GM12878 (cell line): ENCODE results near the gene CTRL. TPM values are rescaled to one million over a fixed set of nuclear protein-coding genes. Genes with fewer than 3 reads are reported as not detected.

Source experiments
- ATAC-seq: fragments of 200-7000 bp; cut with Tn5 transposase; 3 replicates; pipeline ENCODE4 v1.9.1; 2020; ENCODE audit warnings: mild to moderate bottlenecking, moderate library complexity
- Bru-seq: library from RNA; stranded (reverse); fragments of 400-500 nt; gene quantifications from one replicate; lab custom pipeline; 2021; lab: Mats Ljungman, UMichigan
- BruChase-seq, 2 experiments: library from RNA; stranded (reverse); fragments of 400-500 nt; gene quantifications; one replicate each; lab custom pipeline; 2021; lab: Mats Ljungman, UMichigan
- BruUV-seq: library from RNA; stranded (reverse); fragments of 400-500 nt; replicated peaks from 2 replicates; lab custom pipeline; 2021; lab: Mats Ljungman, UMichigan
- CTCF ChIA-PET: fragments of 300-600 bp; sonication (Branson Sonifier 250); formaldehyde crosslinking; extraction: SDS; loops from one replicate; lab custom pipeline; 2021; ENCODE audit warnings: inconsistent platforms; lab: Yijun Ruan, JAX
- POLR2A ChIA-PET: fragments of 350-600 bp; formaldehyde crosslinking; extraction: SDS; loops from one replicate; lab custom pipeline; 2021; ENCODE audit warnings: inconsistent platforms; lab: Charles Lee
- RAD21 ChIA-PET: fragments of 300-600 bp; sonication (Branson Sonifier 250); formaldehyde crosslinking; loops from one replicate; lab custom pipeline; 2023; ENCODE audit warnings: antibody characterized with exemption; ENCODE audit not compliant: unreplicated experiment; lab: Charles Lee
- SMC1A ChIA-PET: fragments of 300-600 bp; sonication (Branson Sonifier 250); formaldehyde crosslinking; loops from one replicate; lab custom pipeline; 2023; ENCODE audit not compliant: unreplicated experiment, uncharacterized antibody; lab: Charles Lee
- DNase-seq: peaks from one replicate; pipeline ENCODE4 v3.0.0-alpha.2; 2011; ENCODE audit warnings: low read depth, low spot score
- FAIRE-seq: peaks from 3 replicates; lab custom pipeline; 2011; peaks lifted over from hg19 to GRCh38; lab: Jason Lieb, UNC
- H2AFZ ChIP-seq: 2 replicates; pipeline ENCODE4 v1.6.0; 2011; ENCODE audit warnings: low read depth, low read length, control low read depth; ENCODE audit not compliant: control insufficient read depth
- H3K27ac ChIP-seq: 2 replicates; pipeline ENCODE4 v1.5.1; 2011; ENCODE audit warnings: control low read depth; ENCODE audit not compliant: control insufficient read depth, insufficient read depth
- H3K27me3 ChIP-seq, 2 experiments: replicated peaks in 1 of 2; 2 replicates each; pipeline versions ENCODE4 v1.6.0 to v1.6.1; 2011; ENCODE audit warnings: low read length in 1 of 2; ENCODE audit not compliant: control insufficient read depth in 2 of 2, insufficient read depth in 2 of 2
- H3K36me3 ChIP-seq, 2 experiments: 2 replicates each; pipeline ENCODE4 v1.5.1; 2011; ENCODE audit warnings: low read length in 1 of 2; ENCODE audit not compliant: control insufficient read depth in 2 of 2, insufficient read depth in 2 of 2
- H3K4me1 ChIP-seq: 2 replicates; pipeline ENCODE4 v1.6.1; 2011; ENCODE audit warnings: mild to moderate bottlenecking, low read length, moderate library complexity, mixed read lengths; ENCODE audit not compliant: control insufficient read depth, insufficient read depth
- H3K4me2 ChIP-seq: 2 replicates; pipeline ENCODE4 v1.6.0; 2011; ENCODE audit warnings: control low read depth; ENCODE audit not compliant: control insufficient read depth, insufficient read depth
- H3K4me3 ChIP-seq: fragments of 200-600 bp; sonication (generic); 2 replicates; pipeline ENCODE4 v1.5.1; 2016
- H3K79me2 ChIP-seq: 2 replicates; pipeline ENCODE4 v1.6.0; 2011; ENCODE audit warnings: low read length; ENCODE audit not compliant: control insufficient read depth, insufficient read depth
- H3K9ac ChIP-seq: 2 replicates; pipeline ENCODE4 v1.8.0; 2011; ENCODE audit warnings: low read length, control low read depth, mixed read lengths; ENCODE audit not compliant: control insufficient read depth, insufficient read depth
- H3K9me3 ChIP-seq: replicated peaks from 3 replicates; pipeline ENCODE4 v1.5.1; 2011; ENCODE audit warnings: mild to moderate bottlenecking, low read length; ENCODE audit not compliant: control insufficient read depth, insufficient read depth
- H4K20me1 ChIP-seq: 2 replicates; pipeline ENCODE4 v1.6.0; 2011; ENCODE audit not compliant: control insufficient read depth, insufficient read depth
- FOS ChIP-seq: IDR thresholded peaks from 3 replicates; pipeline ENCODE4 v1.6.1; 2011; ENCODE audit warnings: borderline replicate concordance; ENCODE audit not compliant: insufficient read length; ENCODE audit errors: extremely low read depth
- IRF4 ChIP-seq: IDR thresholded peaks from 2 replicates; pipeline ENCODE4 v1.6.1; 2011; ENCODE audit warnings: low read depth, low read length
- NR2F1 ChIP-seq: fragments of 450-650 bp; conservative IDR thresholded peaks from 2 replicates; pipeline ENCODE4 v1.6.1; 2017; ENCODE audit warnings: mild to moderate bottlenecking
- NRF1 ChIP-seq: conservative IDR thresholded peaks from 2 replicates; pipeline ENCODE4 v1.6.1; 2011; ENCODE audit warnings: mild to moderate bottlenecking, low read depth, low read length, improper control_type of control experiment
- PAX8 ChIP-seq: fragments of 450-650 bp; IDR thresholded peaks from 2 replicates; pipeline ENCODE4 v1.6.1; 2017; ENCODE audit warnings: mild to moderate bottlenecking, moderate library complexity
- PML ChIP-seq: IDR thresholded peaks from 2 replicates; pipeline ENCODE4 v1.6.1; 2012; ENCODE audit warnings: low read length, inconsistent platforms
- POLR2A ChIP-seq: IDR thresholded peaks from 2 replicates; pipeline ENCODE4 v1.6.1; 2011; ENCODE audit warnings: low read depth, mild to moderate bottlenecking, low read length
- SIX5 ChIP-seq: IDR thresholded peaks from 2 replicates; pipeline ENCODE4 v1.6.1; 2011; ENCODE audit warnings: mild to moderate bottlenecking, low read depth, low read length, moderate library complexity; ENCODE audit not compliant: severe bottlenecking
- STAT3 ChIP-seq: IDR thresholded peaks from 2 replicates; pipeline ENCODE4 v1.6.1; 2011; ENCODE audit warnings: low read depth, low read length, improper control_type of control experiment
- WGBS: methylation state at CpG from one replicate; pipeline ENCODE4 v1.1.6; 2016; ENCODE audit warnings: low lambda C conversion rate; ENCODE audit not compliant: insufficient replicate concordance, insufficient coverage; ENCODE audit errors: missing lambda C conversion rate; 5-methylcytosine and 5-hydroxymethylcytosine counted together
- in situ Hi-C: fragments of 300-500 bp; cut with MboI; formaldehyde crosslinking; loops from 9 replicates; pipeline ENCODE4 v1.14.3; 2018; ENCODE audit warnings: mixed read lengths
- intact Hi-C: fragments of 100-400 bp; cut with micrococcal nuclease; formaldehyde crosslinking; loops from one replicate; pipeline ENCODE4 v1.14.2; 2022; ENCODE audit not compliant: unreplicated experiment
- long read RNA-seq, 2 experiments: library from polyadenylated mRNA; unstranded; transcript quantifications; one replicate each; pipeline ENCODE4 v2.0.0, GENCODE V29; 2019 to 2020
- polyA minus RNA-seq, 3 experiments: library from RNA; depleted of rRNA, polyadenylated mRNA; stranded (reverse); fragments of >200 nt; gene quantifications; 2 replicates each; pipeline ENCODE4 v1.2.3, GENCODE V29; 2011
- polyA plus RNA-seq, 11 experiments: library from polyadenylated mRNA; depleted of rRNA in 4 of 11; unstranded in 6 of 11; stranded (reverse) in 5 of 11; fragments of >200 nt; fragmentation: Nextera tagmentation in 4 of 11; fragmentation: Illumina TruSeq in 1 of 11; extraction: Ambion mirVana in 4 of 11; extraction: Trizol in 1 of 11; gene quantifications; 1 replicate in 1 of 11; 2 replicates in 10 of 11; pipeline versions ENCODE4 v1.2.1 to v1.2.3, GENCODE V29; 2011 to 2016; ENCODE audit warnings: inconsistent platforms in 2 of 11, missing spikeins in 2 of 11, low read depth in 1 of 11
- total RNA-seq, 4 experiments: library from RNA; depleted of rRNA in 3 of 4; stranded (reverse); fragments of >200 nt in 3 of 4; fragmentation: Illumina TruSeq in 1 of 4; extraction: Trizol in 1 of 4; gene quantifications; 2 replicates each; pipeline versions ENCODE4 v1.2.1 to v1.2.3, GENCODE V29; 2013 to 2021

The CTRL gene
- total RNA-seq (2013; cell fraction: nucleolus; rRNA removed) = 2.5 and 3.6 TPM in 2 replicates
- 1.5 and 2.6 TPM in 2 replicates for total RNA-seq (2014; rRNA removed)
- 0.83 and 1.1 TPM in 2 replicates for total RNA-seq (2014; rRNA removed; fragmentation: Illumina TruSeq; extraction: Trizol)
- 2.0 and 3.6 TPM in 2 replicates for total RNA-seq (2021)
- polyA plus RNA-seq (2011; ENCODE audit: low read depth) = 2.5 TPM
- 0.32 and 1.3 TPM in 2 replicates for polyA plus RNA-seq (2011; rRNA removed)
- 2.4 and 3.0 TPM in 2 replicates for polyA plus RNA-seq (2011; cell fraction: cytosol; rRNA removed)
- 13.6 and 14.3 TPM in 2 replicates for polyA plus RNA-seq (2011; cell fraction: nucleus; rRNA removed)
- 1.4 and 7.4 TPM in 2 replicates for polyA plus RNA-seq (2012)
- polyA plus RNA-seq (2014; fragmentation: Illumina TruSeq; extraction: Trizol) = 0.46 and 1.5 TPM in 2 replicates
- 1 to 10 TPM; 2.7 to 4.2 TPM for polyA plus RNA-seq (2014; fragmentation: Nextera tagmentation; extraction: Ambion mirVana)
- polyA plus RNA-seq (2014; rRNA removed) = 2.0 and 2.8 TPM in 2 replicates
- 1 to 10 TPM; 4.3 to 4.9 TPM for polyA plus RNA-seq (2016; fragmentation: Nextera tagmentation; extraction: Ambion mirVana)
- 0.66 and 2.4 TPM in 2 replicates for polyA minus RNA-seq (2011; rRNA and poly(A)+ RNA removed)
- 1.6 TPM in 1 of 2 replicates, not detected in the other for polyA minus RNA-seq (2011; cell fraction: cytosol; rRNA and poly(A)+ RNA removed)
- polyA minus RNA-seq (2011; cell fraction: nucleus; rRNA and poly(A)+ RNA removed) = 1.3 and 1.4 TPM in 2 replicates
- percentile 68 among the genes with signal in this experiment for Bru-seq, nascent RNA
- percentile 66 among the genes with signal in this experiment for BruChase-seq, experiment 1, labeled RNA remaining after a 6-hour chase
- BruChase-seq, experiment 2, labeled RNA remaining after a 2-hour chase = percentile 63 among the genes with signal in this experiment
- long read RNA-seq, experiment 1 = 0 reads
- long read RNA-seq, experiment 2, partial matches to known transcripts = 1 of 1 reads
- long read RNA-seq, experiment 2, other reads (novel, unspliced or antisense) = 0 of 1 reads

- RAD21 ChIA-PET = interaction anchor here (1.3 kb wide), 1 partner anchor 115 kb away, joined by 6 read pairs; no protein-coding TSS in a partner anchor
- DNase-seq (no peak), ATAC-seq (no peak), FAIRE-seq (no peak)
- POLR2A ChIA-PET = no interaction called here
- no peak within 1 kb of the TSS for H3K9ac ChIP-seq
- H3K27ac ChIP-seq = no peak within 1 kb of the TSS
- no TSS peak for BruUV-seq
- no peaks in the 10 kb centered on the region for H3K27me3 ChIP-seq
- no peaks in the 10 kb centered on the region for H4K20me1 ChIP-seq
- in situ Hi-C loops (no loop called here), intact Hi-C loops (no loop called here)
- peaks cover 22% of the 10 kb centered on the region for H3K79me2 ChIP-seq
- 91% methylated on average over 15 of the region's 15 CpGs for WGBS
- TF ChIP-seq PML = peak; percentile 54
- no peak for TF ChIP-seq PAX8
- peak; percentile 72 for TF ChIP-seq POLR2A
- TF ChIP-seq SIX5 = no peak
- TF ChIP-seq NRF1 = no peak
- no peak for TF ChIP-seq STAT3
- no peak for TF ChIP-seq FOS
- TF ChIP-seq NR2F1 = no peak
- TF ChIP-seq IRF4 = no peak
- H3K36me3 ChIP-seq = peaks cover 21 to 39% of the 10 kb centered on the region in 2 experiments
- no peaks in the 10 kb centered on the region for H3K9me3 ChIP-seq
- SMC1A ChIA-PET = interaction anchor here (2.5 kb wide), 1 partner anchor 115 kb away, joined by 5 read pairs; no protein-coding TSS in a partner anchor
- no peak within 1 kb of the TSS for H2AFZ ChIP-seq
- peaks cover 5% of the 10 kb centered on the region for H3K4me1 ChIP-seq
- CTCF ChIA-PET = interaction anchor here (0.9 to 3.7 kb wide), 3 partner anchors 48 to 259 kb away, joined by 3 to 18 read pairs (median 4); no protein-coding TSS in a partner anchor
- no peak within 1 kb of the TSS for H3K4me3 ChIP-seq
- H3K4me2 ChIP-seq = no peak within 1 kb of the TSS
Measured at GRCh38 chr16:67931712-67932461, at the start of gene CTRL. TSS of gene CTRL (minus strand) at chr16:67931862. CDS start at chr16:67931852, 10 bp downstream.
